Upper lobe of left lung (tissue), 4 donors: Measurements from ENCODE around the gene NPHP3.

ENCODE experiments used
- EP300 ChIP-seq, 4 donors: sonication (generic); formaldehyde crosslinking; IDR thresholded peaks; one replicate each; pipeline ENCODE4 v1.5.1; 2017; ENCODE audit warnings: antibody characterized with exemption in 4 of 4, control low read depth in 2 of 4
- POLR2A ChIP-seq, 4 donors: fragments of 450-650 bp; IDR thresholded peaks; one replicate each; pipeline ENCODE4 v1.5.1; 2016 to 2017; ENCODE audit warnings: antibody characterized with exemption in 4 of 4, mild to moderate bottlenecking in 2 of 4
- POLR2AphosphoS5 ChIP-seq, 2 donors: sonication (generic); formaldehyde crosslinking; IDR thresholded peaks; one replicate each; pipeline ENCODE4 v1.5.1; 2017; ENCODE audit warnings: antibody characterized with exemption in 2 of 2
- TF ChIP-seq, protein P1 (sequence below), 6 experiments: fragments of 450-650 bp in 4 of 6; fragments of 200-600 bp in 2 of 6; sonication (generic) in 2 of 6; IDR thresholded peaks; one replicate each; pipeline ENCODE4 v1.5.1; 2016 to 2019; ENCODE audit warnings: antibody characterized with exemption in 6 of 6

DNA sequence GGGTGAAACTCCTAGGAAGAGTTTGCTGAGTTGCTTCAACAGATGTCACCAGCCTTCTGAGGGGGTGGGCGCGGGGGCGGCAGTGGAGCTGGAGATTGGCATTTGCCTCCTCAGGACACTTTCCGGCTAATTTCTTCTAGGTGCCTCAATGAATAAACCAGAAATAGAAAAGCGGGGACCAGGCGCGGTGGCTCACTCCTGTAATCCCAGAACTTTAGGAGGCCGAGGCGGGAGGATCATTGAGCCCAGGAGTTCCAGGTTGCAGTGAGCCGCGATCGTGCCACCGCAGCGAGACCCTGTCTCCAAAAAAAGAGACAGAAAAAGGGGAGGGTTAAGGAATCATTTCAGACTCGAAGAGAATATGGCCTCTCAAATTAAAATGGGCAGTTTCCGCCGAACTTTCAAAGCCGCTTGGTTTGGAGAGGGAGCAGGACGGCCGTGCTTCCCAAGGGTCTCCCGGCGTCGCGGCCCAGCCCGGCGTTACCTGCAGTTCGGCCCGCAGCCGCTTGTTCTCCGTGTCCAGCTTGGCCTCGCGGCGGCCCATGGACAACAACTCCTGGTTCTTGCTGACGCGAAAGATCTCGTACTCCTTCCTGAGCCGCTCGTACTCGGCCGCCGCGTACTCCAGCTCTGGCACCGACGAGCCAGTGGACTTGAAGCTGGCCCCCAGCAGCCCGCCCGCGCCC lies 587 bp downstream of the NPHP3 start:
- TF ChIP-seq EP300 (IDR thresholded peaks at IDR 0.05) (no peak), POLR2AphosphoS5 (IDR thresholded peaks at IDR 0.05) (no peak), POLR2A (IDR thresholded peaks at IDR 0.05) (no peak)
- TF ChIP-seq, protein P1, sequence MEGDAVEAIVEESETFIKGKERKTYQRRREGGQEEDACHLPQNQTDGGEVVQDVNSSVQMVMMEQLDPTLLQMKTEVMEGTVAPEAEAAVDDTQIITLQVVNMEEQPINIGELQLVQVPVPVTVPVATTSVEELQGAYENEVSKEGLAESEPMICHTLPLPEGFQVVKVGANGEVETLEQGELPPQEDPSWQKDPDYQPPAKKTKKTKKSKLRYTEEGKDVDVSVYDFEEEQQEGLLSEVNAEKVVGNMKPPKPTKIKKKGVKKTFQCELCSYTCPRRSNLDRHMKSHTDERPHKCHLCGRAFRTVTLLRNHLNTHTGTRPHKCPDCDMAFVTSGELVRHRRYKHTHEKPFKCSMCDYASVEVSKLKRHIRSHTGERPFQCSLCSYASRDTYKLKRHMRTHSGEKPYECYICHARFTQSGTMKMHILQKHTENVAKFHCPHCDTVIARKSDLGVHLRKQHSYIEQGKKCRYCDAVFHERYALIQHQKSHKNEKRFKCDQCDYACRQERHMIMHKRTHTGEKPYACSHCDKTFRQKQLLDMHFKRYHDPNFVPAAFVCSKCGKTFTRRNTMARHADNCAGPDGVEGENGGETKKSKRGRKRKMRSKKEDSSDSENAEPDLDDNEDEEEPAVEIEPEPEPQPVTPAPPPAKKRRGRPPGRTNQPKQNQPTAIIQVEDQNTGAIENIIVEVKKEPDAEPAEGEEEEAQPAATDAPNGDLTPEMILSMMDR (IDR thresholded peaks at IDR 0.05): peak in 5 of 6 experiments; percentile 57 to 86 (median 66)
